OCI-LY3 (cell line): ENCODE results near the gene PPP2R5B.

Source experiments
- H2AFZ ChIP-seq: fragments of 200-600, 300-600 bp; shearing (Covaris generic); 2 replicates; pipeline ENCODE4 v1.6.0; 2014; ENCODE audit warnings: antibody characterized with exemption, low read depth, low read length
- H3K27ac ChIP-seq: fragments of 200-600, 300-600 bp; sonication (generic); 2 replicates; pipeline ENCODE4 v1.5.1; 2014; ENCODE audit warnings: mild to moderate bottlenecking, low read length, moderate library complexity, mixed read lengths
- H3K27me3 ChIP-seq: fragments of 200-600, 300-600 bp; sonication (generic); 2 replicates; pipeline ENCODE4 v1.6.1; 2014; ENCODE audit warnings: low read depth, low read length, mixed read lengths
- H3K36me3 ChIP-seq: fragments of 200-600, 300-600 bp; sonication (generic); replicated peaks from 2 replicates; pipeline ENCODE3; 2014; ENCODE audit warnings: low read depth, low read length, mixed read lengths
- H3K4me1 ChIP-seq: fragments of 300-600, 200-600 bp; sonication (generic); 2 replicates; pipeline ENCODE4 v1.6.1; 2014; ENCODE audit warnings: low read length, mixed read lengths
- H3K4me2 ChIP-seq: fragments of 200-600, 300-600 bp; sonication (generic); 2 replicates; pipeline ENCODE4 v1.6.1; 2014; ENCODE audit warnings: low read length, mixed read lengths
- H3K4me3 ChIP-seq: fragments of 300-600, 200-600 bp; sonication (generic); 2 replicates; pipeline ENCODE4 v1.5.1; 2014; ENCODE audit warnings: antibody characterized with exemption, mild to moderate bottlenecking, low read length, moderate library complexity
- H3K79me2 ChIP-seq: fragments of 300-600, 200-600 bp; shearing (Covaris generic); 2 replicates; pipeline ENCODE4 v1.6.1; 2014; ENCODE audit warnings: mild to moderate bottlenecking, low read length, mixed read lengths
- H3K9ac ChIP-seq: fragments of 300-600, 200-600 bp; shearing (Covaris generic); 2 replicates; pipeline ENCODE4 v1.6.0; 2014; ENCODE audit warnings: mild to moderate bottlenecking, low read length, moderate library complexity
- H3K9me3 ChIP-seq: fragments of 200-600, 300-600 bp; shearing (Covaris generic); 2 replicates; pipeline ENCODE4 v1.6.1; 2014; ENCODE audit warnings: low read length, mixed read lengths; ENCODE audit not compliant: insufficient read depth
- H4K20me1 ChIP-seq: fragments of 200-600, 300-600 bp; sonication (generic); 2 replicates; pipeline ENCODE4 v1.6.1; 2016; ENCODE audit warnings: low read length, mixed read lengths; ENCODE audit not compliant: insufficient read depth
- EZH2phosphoT487 ChIP-seq: fragments of 200-600 bp; shearing (Covaris generic); IDR thresholded peaks from 2 replicates; pipeline ENCODE4 v1.6.1; 2018; ENCODE audit warnings: antibody characterized with exemption, mixed run types, low read depth
- TF ChIP-seq, protein P1 (sequence below): fragments of 200-600, 300-600 bp; sonication (generic); IDR thresholded peaks from 2 replicates; pipeline ENCODE4 v1.5.1; 2014; ENCODE audit warnings: antibody characterized with exemption, low read length, low read depth

PPP2R5B gene

DNA sequence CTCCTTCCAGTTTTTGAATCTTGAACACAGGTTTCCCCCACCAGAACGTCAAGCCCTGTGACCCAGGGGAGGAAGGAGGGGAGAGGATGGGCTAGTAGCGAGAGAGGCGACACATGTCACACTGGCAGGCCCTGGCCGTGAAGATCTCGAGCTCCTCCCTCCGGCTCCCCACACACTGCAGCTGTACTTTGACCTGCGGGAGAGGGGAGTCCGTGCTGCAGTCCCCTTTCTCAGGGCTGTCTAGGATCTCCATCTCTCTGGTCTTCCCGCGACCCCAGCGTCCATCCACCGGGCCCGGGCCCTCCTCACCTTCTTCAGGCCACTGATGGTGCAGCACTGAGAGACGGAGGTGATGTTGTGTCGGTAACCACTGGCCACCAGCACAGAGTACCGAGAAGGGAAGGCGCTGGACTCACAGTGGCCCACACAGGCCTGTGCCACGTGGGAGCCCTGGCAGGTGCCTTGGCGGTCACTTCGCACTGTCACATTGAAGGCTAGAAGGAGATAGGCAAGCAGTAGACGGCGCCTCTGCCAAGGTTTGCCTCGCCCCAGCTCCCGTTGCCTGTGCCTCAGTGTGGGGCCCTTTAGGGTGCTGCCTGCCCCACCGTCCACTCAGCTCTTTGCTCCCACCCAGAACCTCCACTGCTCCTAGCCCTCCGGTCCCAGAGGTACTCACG lies 10.3 kb downstream of the PPP2R5B start:
- Histone ChIP-seq H2AFZ (no peak overlapping the region), H3K79me2 (no peaks in the 10 kb centered on the region), H3K4me3 (no peak overlapping the region), H3K36me3 (peaks cover 13% of the 10 kb centered on the region), H3K27me3 (0 out of 2 replicates have a peak, but pooled peaks cover 4% of the 10 kb centered on the region), H3K4me1 (no peaks in the 10 kb centered on the region), H3K4me2 (no peak overlapping the region), H4K20me1 (no peaks in the 10 kb centered on the region), H3K9me3 (no peaks in the 10 kb centered on the region), H3K27ac (no peak overlapping the region), H3K9ac (no peak overlapping the region)
- no peak for TF ChIP-seq EZH2phosphoT487
- TF ChIP-seq, protein P1, sequence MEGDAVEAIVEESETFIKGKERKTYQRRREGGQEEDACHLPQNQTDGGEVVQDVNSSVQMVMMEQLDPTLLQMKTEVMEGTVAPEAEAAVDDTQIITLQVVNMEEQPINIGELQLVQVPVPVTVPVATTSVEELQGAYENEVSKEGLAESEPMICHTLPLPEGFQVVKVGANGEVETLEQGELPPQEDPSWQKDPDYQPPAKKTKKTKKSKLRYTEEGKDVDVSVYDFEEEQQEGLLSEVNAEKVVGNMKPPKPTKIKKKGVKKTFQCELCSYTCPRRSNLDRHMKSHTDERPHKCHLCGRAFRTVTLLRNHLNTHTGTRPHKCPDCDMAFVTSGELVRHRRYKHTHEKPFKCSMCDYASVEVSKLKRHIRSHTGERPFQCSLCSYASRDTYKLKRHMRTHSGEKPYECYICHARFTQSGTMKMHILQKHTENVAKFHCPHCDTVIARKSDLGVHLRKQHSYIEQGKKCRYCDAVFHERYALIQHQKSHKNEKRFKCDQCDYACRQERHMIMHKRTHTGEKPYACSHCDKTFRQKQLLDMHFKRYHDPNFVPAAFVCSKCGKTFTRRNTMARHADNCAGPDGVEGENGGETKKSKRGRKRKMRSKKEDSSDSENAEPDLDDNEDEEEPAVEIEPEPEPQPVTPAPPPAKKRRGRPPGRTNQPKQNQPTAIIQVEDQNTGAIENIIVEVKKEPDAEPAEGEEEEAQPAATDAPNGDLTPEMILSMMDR = no peak

DNA sequence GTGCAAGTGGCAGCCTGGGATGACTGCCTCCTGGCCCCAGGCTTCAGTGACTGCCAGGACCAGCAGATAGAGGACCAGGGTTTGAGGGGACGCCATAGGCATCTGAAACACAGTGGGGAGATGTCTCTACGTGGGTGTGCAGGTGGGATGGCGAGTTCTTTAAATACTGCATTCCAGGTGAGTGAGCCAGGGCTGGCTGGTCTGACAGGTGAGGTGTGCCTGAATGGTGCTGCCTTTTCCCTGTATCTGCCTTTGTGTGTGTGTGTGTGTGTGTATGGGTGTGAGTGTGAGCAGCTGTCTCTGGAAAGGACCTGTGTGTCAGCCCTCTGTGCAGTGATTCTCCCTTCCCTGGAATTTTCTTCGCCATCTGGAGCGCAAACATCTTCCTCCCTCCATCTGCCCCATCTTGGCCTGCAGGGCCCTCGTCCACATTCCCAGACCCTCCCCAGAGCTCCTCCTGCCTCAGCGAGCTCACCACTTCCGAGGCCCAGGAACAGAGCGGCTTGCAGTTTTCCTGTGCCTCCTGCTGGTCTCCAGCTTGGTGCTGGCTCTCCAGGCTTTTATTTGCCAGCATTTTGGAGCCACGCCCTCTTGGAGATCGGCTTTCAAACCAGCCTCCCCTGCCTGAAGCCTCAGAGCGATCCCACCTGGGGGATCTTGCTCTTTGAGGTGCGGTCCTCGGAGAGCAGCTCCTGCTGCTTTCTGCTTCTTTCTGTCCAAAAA lies 11.0 kb downstream of the PPP2R5B start, which contains the start of gene GPHA2:
TSS of gene GPHA2 (minus strand) at position 535 of the 723 bp plus-strand sequence. CDS start at position 102, 433 bp downstream.
- H3K4me3 ChIP-seq = no peak within 1 kb of the TSS
- TF ChIP-seq, protein P1 = no peak
- TF ChIP-seq EZH2phosphoT487 = no peak
- H3K79me2 ChIP-seq = no peaks in the 10 kb centered on the region
- no peaks in the 10 kb centered on the region for H3K9me3 ChIP-seq
- H3K36me3 ChIP-seq = peaks cover 11% of the 10 kb centered on the region
- no peak within 1 kb of the TSS for H3K4me2 ChIP-seq
- H3K27me3 ChIP-seq = peaks cover 8% of the 10 kb centered on the region; the same call in 1 of the 2 replicates
- no peak within 1 kb of the TSS for H2AFZ ChIP-seq
- no peak within 1 kb of the TSS for H3K27ac ChIP-seq
- H3K4me1 ChIP-seq = no peaks in the 10 kb centered on the region
- H3K9ac ChIP-seq = no peak within 1 kb of the TSS
- no peaks in the 10 kb centered on the region for H4K20me1 ChIP-seq

DNA sequence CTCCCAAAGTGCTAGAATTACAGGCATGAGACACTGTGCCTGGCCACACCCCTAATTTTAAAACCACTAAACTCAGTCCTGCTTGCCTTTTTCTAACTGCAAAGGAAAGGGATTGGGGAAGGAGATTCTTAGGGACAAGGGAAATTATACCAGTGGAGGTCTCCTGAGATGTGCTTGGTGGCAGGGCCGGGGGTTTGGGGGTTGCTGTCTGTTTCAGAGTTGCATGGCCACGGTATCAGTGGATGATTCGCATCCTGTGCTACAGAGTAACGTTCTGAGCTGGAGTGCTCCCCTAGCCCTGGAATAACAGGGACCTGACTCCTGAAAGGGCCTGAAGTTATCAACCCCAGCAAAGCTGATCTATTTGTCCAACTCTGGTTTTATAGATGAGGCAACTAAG lies 12.1 kb downstream of the PPP2R5B start:
- Histone ChIP-seq H3K9ac (no peak overlapping the region), H3K27ac (no peak overlapping the region), H2AFZ (no peak overlapping the region), H3K4me3 (no peak overlapping the region), H3K9me3 (no peaks in the 10 kb centered on the region), H3K36me3 (peaks cover 9% of the 10 kb centered on the region), H3K79me2 (no peaks in the 10 kb centered on the region), H4K20me1 (no peaks in the 10 kb centered on the region), H3K4me2 (no peak overlapping the region), H3K27me3 (peaks cover 9% of the 10 kb centered on the region; the same call in 1 of the 2 replicates), H3K4me1 (no peaks in the 10 kb centered on the region)
- TF ChIP-seq, protein P1 = no peak
- no peak for TF ChIP-seq EZH2phosphoT487

DNA sequence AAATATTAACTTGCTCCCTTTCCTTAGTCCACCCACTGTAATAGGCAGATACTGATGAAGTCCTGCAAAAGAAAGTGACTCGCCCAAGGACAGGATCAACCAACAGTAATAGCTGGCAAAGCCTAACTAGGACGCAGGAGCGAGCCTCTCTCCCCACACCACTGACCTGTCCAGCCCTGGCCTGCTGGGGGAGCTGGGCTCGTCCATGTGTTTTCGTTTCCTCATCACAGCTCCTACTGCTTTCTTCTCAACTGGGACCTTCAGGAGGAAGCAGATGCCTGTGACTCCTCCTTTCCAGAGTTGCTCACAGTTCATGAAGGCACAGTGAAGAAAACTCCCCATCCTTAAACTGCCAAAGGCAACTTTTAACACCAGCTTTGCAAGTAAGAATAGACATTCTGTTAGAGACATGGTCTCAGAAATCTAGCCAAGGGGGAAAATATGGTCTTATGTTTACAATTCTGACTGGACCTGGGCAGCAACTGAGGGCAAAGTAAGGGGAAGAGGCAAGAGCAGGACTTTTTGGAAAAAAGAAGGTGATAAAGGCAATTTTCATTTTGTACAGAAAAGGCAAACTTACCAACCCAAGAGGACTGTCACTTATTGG lies 22.8 kb downstream of the PPP2R5B start:
- Histone ChIP-seq H3K4me1 (no peaks in the 10 kb centered on the region), H3K79me2 (no peaks in the 10 kb centered on the region), H3K4me2 (no peak overlapping the region), H3K9ac (no peak overlapping the region), H3K27me3 (peaks cover 33% of the 10 kb centered on the region), H2AFZ (no peak overlapping the region), H3K4me3 (no peak overlapping the region), H3K36me3 (no peaks in the 10 kb centered on the region), H4K20me1 (no peaks in the 10 kb centered on the region), H3K27ac (no peak overlapping the region), H3K9me3 (no peaks in the 10 kb centered on the region)
- TF ChIP-seq, protein P1 = no peak
